GM04503 (cell line): Measurements from ENCODE around the gene ZNRD2.

ENCODE experiments used
- DNase-seq: peaks from one replicate; pipeline ENCODE4 v3.0.0-alpha.2; 2012; ENCODE audit warnings: low read depth

ZNRD2 gene

DNA sequence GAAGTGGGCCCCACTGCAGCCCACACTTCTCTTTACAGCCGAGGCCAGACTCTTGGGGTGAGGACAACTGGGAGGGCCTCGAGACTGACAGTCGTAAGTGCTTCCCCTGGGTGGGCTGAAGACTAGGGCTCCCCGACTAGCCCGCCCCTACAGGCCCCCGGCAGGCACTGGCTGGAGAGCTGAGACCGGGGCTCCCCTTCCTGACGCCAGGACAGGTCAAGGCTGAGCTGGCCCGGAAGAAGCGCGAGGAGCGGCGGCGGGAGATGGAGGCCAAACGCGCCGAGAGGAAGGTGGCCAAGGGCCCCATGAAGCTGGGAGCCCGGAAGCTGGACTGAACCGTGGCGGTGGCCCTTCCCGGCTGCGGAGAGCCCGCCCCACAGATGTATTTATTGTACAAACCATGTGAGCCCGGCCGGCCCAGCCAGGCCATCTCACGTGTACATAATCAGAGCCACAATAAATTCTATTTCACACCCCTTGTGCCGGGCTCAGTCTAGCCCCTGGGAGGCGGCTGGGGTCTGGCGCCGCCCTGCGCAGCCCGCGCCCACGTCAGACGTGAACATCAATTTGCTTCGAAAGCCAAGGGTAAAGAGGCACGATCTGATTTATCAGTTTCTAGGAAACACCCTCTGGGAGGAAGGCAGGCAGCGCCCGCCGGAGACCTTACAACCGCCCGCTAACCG is 31.9 kb upstream of the ZNRD2 start:
- DNase-seq: no peak

DNA sequence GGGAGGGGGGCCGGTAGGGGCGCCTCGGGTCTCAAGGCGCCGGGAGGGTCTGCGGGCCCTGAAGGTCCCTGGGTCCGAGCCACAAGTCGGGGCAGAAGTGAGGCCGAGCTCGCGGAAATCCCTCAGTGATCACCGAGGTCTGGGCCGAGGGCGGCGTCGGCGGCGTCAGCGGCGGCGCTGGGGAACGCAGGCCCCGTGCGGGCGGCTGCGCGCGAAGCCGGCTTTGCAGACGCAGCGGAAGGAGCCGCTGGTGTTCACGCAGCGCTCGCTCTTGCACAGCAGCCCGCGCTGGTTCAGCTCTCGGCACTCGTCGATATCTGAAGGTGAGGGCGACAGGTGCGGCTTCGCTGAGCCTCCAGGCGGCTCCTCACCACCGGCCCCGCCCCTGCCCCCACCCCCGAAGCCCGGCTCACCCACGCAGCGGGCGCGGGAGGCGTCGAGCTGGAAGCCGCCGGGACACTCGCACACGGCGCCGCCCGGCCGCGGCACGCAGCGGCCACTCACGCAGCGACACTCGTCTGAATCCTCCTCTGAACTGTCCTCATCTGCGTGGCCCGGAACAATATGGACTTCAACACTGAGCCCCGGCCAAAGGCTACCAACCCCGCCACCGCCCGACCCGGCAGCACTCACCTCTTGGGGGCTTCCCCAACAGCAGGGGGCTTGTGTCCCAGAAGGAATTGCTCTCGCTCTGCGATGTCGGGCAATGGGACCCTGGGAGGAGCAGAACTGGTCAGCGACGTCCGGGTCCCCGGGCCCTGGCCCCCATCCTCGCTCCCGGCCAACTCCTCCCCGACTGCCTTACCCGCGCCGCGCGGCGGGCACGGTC is 31.1 kb upstream of the ZNRD2 start:
- DNase-seq: no peak

DNA sequence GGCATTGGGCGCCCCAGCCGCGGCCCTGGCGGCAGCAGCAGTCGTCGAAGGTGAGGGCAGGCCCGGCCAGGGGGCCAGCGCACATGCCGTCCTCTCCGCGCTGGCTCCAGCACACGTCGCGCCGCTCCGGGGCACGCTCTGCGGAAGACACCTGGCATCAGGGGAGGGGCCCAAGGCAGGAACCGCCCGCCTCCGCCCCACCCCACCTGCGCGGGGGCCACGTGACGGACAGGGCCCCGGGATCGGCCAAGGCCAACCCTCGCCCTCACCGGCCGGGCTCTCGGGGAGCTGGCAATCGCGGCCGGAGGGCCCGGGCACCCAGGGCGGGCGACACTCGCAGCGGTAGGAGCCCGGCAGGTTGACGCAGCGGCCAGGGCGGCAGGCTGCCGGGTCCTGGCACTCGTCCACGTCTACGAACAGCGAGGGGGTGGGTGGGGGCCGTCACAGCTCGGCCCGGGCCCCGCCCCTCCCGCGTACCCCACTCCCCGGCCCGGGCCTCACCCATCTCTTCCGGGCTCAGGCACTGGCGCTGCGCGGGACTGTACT is 30.5 kb upstream of the ZNRD2 start:
- no peak for DNase-seq

DNA sequence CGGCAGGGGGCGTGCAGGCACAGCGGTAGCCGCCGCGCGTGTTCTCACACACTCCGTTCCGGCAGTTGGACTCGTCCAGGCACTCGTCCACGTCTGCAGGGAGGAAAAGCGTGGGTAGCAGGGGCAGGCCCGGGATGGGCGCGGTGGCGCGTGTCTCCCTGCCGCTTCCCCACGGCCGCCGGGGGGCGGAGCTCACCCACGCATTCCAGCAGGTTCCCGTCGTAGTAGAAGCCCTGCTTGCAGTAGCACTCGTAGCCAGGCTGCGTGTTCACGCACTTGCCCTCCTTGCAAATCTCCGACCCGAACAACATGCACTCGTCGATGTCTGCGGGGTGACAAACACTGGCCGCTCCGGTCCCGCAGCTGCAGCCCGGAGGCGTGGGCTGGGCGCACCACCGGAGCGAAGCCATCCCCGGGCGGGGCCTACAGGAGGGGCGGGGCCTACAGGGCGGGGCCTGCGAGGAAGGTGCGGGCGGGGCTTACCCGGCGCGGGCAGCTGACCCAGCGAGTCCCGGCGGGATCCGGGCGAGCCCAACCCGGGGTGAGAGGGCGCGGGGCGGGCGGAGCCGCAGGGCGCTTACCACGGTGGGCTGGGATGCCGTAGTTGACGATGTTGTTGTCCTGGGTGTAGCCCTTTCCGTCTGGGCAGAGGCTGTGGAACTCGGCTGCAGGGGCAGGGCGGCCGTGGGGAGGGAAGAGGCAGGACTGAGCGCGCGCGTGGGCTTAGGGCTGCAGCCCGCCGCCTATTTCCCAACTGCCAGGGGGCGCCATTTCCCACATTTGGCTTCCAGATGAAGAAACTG is 29.8 kb upstream of the ZNRD2 start:
- no peak for DNase-seq

DNA sequence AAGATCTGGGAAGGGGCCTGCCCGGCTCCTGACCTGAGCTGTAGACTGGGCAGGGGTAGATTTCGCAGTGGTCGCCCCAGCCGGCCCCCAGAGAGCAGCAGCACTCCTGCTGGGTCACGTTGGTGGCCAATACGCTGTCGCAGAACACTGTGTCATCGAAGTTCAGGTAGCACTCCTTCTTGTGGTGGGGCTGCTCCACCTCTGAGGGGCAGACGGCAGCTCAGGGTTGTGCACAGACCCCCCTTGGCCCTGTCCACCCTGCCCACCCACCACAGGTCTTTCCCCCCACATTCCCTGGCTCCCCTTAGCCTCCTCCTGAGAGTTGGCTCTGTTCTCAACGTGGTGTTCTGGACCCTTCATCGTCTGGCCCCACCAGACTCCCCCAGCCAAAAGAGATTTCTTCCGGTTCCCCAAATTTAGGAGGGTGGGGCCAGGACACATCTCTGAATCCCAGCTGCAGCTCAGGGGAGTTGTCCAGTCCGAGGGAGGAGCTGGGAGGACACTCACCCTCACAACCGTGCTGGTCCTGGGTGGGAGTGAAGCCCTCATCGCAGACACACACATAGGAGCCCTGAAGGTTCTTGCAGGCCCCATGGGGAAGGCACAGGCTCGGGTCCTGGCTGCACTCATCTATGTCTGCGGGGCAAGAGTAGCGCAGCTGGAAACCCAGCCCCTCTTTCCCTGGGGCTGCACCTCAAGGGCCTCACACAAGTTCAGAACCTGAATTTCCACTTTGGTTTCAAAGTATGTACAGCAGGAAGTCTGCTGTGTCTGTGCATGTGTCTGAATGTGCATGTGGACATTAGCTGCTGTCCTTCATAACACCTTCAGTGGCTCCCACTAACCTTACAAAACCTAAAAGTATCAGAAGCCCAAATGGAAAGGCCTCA is 28.9 kb upstream of the ZNRD2 start:
- no peak for DNase-seq

DNA sequence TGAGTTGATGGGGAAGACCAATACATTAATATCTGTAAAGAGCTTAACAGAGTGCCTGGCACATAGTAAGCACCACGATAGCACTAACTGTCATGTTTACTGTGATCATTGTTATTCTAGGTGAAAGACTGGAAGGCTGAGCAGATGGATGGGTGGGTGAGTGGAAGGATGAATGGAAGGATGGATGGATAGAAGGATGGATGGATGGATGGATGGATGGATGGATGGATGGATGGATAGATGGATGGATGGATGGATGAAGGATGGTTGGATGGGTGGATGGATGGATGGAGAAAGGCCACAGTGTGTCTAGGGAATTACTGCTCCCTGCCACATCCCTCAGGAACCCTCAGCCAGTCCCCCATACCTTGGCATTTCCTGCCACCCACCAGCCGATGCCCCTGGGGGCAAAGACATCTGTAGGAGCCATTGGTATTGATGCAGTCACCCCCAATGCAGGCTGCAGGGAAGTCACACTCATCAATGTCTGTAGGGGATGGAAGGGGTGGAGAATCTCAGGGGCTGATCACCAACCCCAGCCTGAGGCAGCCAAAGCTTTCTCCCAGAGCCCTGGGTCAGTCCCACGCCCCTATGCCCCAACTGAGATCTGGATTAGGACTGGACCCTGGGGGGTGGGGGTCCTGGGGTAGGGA is 27.4 kb upstream of the ZNRD2 start:
- DNase-seq: no peak

DNA sequence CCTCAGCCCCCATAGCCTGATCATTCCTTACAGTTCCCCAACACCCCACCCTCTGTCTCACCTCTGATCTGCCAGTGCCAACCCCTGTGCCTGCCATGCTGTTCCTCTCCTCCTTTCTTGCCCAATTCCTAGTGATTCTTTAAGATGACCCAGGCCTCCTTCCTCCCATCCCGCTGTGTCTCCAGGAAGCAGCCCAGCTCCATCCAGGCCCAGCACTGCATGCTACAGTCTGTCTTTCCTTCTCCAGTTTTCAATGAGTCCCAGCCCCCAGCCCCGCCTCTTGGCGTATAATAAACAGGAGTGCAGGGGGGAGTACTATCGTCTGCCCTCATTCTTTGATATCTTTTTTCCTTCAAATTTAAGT is 24.4 kb upstream of the ZNRD2 start:
- DNase-seq: no peak

DNA sequence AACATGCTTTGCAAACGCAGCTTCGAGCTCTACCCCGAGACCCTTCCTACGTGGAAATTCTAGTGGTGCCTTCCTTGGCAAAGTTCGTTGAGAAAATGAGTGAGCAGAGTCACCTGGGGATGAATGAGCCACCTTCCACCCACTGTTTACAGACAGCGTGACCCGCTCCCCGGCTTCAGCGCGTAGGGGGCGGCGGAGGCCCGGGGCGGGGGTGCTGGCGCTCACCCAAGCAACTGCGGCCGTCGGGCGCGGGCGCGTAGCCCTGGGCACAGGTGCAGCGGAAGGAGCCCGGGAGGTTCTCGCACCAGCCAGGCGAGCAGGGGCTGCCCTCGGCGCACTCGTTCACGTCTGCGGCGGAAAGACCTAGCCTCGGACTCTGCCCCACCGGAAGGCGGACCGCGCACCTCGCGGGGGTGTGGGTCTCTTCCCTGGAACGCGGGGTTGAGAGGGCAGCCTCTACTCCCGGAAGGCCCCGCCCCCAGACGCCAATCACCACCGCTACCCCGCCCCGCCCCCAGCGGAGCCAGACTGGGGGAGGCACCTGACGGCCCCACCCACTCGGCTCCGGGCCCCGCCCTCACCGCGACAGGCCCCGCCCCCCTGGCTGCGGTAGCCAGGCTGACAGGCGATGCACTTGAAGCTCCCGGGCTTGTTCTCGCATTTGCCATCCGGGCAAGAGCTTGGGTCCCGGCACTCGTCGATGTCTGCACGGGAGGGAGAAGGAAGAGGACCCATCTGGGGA is 23.9 kb upstream of the ZNRD2 start:
- no peak for DNase-seq

DNA sequence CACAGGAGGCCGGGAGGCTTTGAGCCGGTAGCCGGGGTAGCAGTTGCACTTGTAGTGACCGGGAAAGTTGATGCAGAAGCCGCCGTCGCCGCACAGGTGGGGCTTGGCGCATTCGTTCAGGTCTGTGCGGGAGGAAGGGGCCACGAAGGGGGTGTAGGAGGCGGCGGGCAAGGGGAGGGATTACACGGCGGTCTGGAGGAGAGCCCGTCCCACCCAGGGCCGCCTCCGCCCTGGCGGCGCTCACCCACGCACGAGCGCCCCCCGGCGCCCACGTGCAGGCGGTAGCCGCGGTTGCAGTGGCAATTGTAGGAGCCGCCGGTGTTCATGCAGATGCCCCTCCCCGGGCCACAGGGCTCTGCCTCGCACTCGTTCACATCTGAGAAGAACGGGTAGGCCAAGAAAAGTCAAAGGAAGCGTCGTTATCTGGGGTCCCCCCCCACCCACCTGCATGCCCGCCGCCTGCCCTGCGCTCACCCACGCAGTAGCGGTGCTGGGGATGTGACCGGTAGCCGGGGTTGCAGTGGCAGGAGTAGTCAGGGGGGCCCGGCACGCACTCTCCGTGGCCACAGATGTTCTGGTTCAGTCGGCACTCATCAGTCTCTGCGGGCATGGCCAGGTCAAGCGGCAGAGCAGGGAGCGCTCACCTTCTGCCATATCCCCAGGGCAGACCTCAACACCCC is 22.7 kb upstream of the ZNRD2 start:
- no peak for DNase-seq

DNA sequence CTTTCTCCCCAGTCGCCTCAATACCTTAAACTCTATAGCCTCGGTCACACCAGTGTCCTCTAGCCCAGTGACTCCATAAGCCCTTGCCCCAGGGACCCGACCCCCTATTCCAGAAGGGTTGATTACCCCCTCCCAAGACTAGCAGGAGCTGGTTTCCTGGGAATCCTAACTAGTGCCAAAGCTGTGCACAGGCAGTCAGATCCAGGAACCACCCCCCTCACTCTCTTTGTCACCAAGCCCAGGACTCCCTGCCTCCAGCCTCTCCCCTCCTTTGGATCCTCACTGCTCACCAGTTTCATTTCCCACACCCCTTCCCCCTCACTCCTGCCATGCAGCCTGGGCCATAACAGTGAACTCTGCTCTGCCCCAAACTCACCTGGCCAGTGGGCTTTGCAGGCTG is 21.9 kb upstream of the ZNRD2 start:
- DNase-seq: no peak

DNA sequence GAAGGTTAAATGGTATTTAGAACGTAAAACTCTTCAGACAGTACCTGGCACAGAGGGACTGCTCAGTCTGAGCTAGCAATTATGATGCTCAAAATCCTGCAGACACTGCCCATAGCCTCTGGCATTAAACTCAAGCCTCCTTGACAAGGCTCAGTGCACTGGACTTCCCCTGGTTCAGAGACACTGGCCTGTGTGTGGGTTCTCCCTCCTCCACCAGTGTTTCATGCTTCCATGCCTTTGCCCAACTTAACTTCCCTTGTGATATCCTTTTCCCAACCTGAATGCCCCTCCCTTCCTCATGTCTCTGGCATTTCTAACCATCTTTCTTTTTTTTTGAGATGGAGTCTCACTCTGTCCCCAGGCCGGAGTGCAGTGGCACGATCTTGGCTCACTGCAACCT is 21.2 kb upstream of the ZNRD2 start:
- DNase-seq: no peak

DNA sequence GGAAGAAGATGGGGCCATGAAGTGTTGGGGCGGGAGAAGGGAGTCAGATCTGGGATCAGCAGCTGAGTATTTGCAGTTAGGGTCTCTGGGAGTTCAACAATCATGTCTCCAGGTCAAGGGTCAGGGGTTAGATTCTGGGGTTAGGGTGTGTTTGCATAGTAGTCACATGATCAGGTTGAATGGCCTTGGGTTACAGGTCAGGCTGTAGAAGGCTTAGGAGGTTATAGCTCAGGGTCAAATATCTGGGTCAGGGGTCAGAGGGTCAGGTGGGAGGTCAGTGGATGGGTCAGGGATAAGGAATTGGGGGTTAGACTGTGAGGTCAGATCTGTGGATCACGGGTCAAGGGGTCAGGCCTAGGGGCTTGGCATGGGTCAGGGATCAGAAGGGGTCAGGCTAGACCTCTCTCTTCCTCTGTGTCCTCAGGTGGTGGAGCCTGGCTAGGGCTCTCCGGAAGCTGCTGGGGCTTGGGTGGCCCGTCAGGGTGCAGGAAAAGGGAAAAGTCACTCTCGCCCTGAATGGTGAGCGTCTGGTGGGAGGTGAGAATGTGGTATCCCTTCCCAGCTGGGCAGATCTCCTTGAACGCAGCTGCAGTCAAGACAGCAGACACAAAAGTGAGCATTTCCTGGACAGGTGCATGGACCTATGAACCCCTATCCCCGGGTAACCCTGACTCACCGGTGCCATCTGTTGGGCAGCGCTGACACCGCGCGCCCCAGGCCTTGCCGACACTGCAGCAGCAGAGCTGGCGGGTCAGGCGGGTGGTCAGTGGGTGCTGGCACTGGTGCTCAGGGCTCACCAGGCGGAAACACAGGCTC is 18.5 kb upstream of the ZNRD2 start:
- DNase-seq: no peak

DNA sequence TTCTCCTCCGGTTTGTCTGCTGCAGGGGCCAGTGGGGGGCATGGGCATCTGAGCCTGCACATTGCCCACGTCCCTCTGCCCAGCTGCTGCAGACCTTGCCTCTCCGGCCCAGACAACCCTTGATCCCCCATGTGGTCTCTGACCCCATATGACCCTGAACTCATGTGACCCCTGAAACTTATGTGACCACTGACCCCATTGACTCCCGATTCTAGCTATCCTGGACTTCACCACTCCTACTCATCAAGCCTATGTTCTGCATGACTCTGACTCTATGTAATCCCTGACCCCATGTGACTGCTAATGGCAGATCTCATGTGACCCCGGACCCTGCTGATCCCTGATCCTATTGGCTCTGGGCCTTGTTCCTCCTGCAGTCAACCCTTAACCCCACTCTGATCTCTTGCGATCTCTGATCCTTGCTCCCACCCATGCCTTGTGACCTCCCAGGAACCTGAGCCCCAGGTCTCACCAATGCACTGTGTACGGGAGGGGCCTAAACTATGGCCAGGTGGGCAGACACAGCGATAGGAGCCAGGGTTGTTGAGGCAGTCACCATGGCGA is 17.8 kb upstream of the ZNRD2 start:
- no peak for DNase-seq

DNA sequence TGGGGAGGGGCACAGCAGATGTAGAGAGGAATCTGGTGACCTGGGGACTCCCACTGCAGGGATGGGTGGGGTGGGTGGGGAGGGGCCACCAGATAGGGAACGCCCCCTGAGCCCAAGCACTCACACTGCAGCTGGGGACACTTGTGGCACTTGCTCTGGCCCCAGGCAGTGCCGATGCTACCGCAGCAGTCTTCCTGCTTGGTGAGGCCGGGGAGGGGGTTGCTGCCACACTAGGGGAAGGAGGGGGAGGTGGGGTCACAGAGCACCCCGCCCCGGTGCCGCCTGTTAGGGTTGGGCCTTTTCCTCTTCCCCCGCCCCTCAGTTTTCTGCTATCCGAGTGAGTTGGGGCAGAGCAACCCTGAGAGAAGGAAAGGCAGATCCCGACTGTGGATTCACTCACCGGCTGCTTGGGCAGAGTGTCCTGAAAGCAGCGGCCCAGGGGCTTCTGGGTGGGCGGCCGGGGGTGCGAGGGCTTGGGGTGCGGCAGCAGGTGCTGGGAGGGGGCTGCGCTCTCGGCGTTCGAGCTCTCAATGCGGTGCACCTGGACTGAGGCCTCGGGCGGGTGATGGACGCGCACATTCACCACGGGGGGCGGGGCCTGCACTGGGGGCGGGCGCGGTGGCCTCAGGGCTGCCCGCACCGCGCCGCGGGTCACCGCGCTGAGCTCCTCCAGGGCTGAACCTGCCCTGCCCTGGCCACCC is 16.8 kb upstream of the ZNRD2 start:
- DNase-seq: no peak

DNA sequence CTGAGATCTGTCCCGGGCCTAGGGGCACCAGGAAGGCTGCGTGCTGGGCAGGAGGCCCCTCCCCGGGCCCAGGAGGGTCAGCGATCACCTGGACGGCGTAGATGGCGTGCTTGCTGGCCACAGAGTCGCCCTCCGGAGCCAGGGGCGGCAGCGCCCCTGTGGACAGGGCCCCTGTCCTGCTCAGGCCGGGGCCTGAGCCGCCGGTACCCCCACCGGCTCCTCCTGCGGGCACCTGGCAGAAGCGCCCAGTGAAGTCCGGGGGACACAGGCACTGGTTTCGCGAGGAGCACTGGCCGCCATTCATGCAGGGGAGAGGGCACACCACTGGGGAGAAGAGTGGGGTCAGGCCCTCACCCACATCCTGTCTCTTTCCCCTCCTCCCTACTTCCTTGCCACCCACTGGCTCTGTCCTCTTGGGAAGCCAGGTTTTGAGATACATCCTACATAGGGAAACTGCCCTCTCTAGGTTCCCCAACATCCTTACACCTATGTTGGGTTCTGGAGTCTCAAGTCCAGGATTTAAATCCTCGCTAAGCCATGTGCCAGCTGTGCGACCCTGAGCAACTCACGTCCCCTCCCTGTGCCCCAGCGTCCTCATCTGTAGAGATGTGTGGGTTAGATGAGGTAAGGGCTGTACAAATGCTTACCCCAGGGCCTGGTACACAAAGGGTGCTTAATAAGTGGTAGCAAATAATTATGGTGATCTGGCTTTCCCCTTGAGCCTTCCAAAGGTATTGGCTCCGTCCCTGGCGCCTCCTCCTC is 16.0 kb upstream of the ZNRD2 start:
- DNase-seq: no peak

DNA sequence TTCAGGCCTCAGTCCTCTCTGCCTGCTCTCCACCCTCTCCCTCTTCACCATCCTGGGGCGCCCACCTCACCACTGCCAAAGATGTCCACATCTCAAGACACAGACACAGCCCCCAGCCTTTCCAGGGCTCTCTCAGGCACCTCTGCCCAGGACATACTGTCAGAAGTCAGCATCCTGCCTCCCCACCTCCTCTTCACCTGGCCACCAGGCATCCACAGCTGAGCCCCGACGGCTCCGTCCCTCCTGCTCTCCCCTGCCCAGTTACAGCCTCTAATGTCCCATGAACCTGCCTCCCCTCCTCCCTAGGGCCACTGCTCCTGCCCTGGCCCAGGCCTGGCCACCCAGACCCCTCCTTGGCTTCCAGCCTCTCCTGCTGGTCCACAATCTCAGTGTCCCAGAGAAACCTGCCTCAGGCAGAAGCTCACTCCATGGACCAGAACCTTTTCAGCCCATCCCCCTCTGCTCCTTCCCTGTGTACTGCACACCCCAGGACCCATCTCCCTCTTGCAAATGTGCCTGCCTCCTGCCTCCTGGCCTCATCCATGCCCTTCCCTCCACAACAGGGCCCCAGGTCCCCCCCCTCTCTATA is 15.3 kb upstream of the ZNRD2 start:
- DNase-seq: no peak

DNA sequence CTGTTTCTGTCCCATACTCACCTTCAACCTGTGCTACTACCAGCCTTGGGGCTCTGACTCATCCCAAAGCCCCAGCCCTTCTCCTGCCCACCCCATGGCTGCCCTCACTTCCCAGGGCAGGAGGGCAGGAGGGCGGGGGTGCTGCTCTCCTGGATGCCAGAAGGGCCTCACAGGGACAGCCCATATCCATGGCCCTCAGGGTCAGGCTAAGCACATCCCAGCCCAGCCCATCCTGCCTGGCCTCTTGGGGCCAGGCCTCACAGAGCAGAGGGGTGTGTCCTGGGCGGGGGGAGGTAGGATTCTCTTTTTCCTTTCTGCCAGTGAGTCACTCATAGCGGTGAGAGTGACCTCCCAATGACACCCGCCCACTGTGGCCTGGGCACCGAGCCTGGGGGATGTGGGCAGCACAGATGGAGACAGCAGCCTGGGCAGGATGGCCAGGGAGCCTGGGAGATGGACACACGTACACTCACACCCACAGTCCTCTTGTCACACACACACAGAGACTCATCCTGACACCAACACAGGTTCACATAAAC is 14.5 kb upstream of the ZNRD2 start:
- peak; percentile 88 for DNase-seq
